Vagina (tissue), 2 donors: Measurements from ENCODE around the gene SLC6A8.

Experiments
- POLR2A ChIP-seq, 2 donors: fragments of 450-650 bp; IDR thresholded peaks; one replicate each; pipeline ENCODE4 v1.6.1; 2017; ENCODE audit warnings: antibody characterized with exemption in 2 of 2, mild to moderate bottlenecking in 2 of 2, moderate library complexity in 2 of 2
- POLR2AphosphoS5 ChIP-seq, 2 donors: sonication (generic); formaldehyde crosslinking; IDR thresholded peaks; one replicate each; pipeline ENCODE4 v1.9.0; 2017; ENCODE audit warnings: antibody characterized with exemption in 2 of 2, mild to moderate bottlenecking in 2 of 2, low read depth in 1 of 2; ENCODE audit not compliant: insufficient read depth in 1 of 2
- TF ChIP-seq, protein P1 (sequence below), 3 experiments: fragments of 450-650 bp in 2 of 3; fragments of 200-600 bp in 1 of 3; sonication (generic) in 1 of 3; IDR thresholded peaks; one replicate each; pipeline ENCODE4 v1.5.1; 2017 to 2019; ENCODE audit warnings: antibody characterized with exemption in 3 of 3, mild to moderate bottlenecking in 2 of 3, moderate library complexity in 2 of 3

DNA sequence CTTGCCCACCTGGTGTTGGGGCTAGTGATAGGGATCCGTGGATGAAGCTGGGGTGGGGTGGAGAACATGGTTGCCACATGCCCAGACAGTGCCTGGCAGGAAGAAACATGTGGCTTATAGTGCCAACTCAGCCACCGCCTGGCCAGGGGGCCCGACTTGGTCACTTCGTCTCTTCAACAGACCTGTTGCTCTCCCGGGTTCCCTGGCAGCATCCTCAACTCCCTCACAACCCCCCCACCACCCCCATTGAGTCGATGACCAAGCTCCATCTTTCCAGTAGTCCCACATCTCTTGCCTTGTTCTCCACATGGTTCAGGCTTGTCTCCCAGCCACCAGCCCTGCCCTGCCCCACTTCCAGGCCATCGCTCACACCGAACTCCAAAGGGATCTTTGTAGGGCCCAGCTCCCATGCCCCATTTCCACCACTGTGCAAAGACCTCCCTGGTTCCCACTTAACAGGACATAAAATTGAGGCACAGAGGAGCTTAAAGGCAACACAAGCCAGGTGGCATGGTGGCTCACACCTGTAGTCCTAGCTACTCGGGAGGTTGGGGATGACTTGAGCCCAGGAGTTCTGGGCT is 21.9 kb upstream of the SLC6A8 start:
- TF ChIP-seq, protein P1, sequence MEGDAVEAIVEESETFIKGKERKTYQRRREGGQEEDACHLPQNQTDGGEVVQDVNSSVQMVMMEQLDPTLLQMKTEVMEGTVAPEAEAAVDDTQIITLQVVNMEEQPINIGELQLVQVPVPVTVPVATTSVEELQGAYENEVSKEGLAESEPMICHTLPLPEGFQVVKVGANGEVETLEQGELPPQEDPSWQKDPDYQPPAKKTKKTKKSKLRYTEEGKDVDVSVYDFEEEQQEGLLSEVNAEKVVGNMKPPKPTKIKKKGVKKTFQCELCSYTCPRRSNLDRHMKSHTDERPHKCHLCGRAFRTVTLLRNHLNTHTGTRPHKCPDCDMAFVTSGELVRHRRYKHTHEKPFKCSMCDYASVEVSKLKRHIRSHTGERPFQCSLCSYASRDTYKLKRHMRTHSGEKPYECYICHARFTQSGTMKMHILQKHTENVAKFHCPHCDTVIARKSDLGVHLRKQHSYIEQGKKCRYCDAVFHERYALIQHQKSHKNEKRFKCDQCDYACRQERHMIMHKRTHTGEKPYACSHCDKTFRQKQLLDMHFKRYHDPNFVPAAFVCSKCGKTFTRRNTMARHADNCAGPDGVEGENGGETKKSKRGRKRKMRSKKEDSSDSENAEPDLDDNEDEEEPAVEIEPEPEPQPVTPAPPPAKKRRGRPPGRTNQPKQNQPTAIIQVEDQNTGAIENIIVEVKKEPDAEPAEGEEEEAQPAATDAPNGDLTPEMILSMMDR (IDR thresholded peaks at IDR 0.05), result no peak
- TF ChIP-seq POLR2A (IDR thresholded peaks at IDR 0.05), result no peak
- no peak for TF ChIP-seq POLR2AphosphoS5 (IDR thresholded peaks at IDR 0.05; ENCODE audit: insufficient read depth in 1 of 2, low read depth in 1 of 2)
